ENCODE measurements around the gene MACROD1.
"Not testable (repeated sequence)": the region's sequence is repeated elsewhere in the genome, so short reads cannot be mapped to it uniquely, and the experiment has no call there.

MACROD1 gene

DNA sequence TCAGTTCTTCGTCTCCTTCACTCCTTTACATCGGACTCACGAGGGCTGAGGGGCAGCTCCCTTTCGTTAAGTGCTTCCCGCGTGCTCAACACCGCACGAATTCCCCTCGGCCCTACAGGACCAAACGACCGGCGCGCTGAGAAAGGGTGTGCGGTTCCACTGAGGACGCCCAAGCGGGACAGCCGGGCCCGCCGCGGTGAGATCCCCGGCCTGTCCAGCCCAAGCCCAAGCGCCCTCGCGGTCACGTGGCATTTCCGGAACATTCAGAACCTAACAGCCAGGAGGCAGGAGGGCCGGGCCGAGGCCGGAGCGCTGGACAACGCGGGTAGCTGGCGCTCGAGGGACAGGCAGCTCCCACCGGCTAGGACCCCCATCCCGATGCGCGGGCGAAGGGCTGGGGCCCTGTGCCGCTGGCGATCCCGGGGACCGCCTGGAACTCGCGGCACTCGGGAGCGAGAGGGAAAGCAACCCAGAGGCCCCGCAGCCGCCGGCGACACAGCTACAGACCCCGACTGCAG, 19.3 kb upstream of the MACROD1 start:
- DNase-seq = peak; percentile 53 to 62

GRCh38 chr11:64183890-64184289, 18.0 kb upstream of the MACROD1 start:
- no peak for DNase-seq

DNA sequence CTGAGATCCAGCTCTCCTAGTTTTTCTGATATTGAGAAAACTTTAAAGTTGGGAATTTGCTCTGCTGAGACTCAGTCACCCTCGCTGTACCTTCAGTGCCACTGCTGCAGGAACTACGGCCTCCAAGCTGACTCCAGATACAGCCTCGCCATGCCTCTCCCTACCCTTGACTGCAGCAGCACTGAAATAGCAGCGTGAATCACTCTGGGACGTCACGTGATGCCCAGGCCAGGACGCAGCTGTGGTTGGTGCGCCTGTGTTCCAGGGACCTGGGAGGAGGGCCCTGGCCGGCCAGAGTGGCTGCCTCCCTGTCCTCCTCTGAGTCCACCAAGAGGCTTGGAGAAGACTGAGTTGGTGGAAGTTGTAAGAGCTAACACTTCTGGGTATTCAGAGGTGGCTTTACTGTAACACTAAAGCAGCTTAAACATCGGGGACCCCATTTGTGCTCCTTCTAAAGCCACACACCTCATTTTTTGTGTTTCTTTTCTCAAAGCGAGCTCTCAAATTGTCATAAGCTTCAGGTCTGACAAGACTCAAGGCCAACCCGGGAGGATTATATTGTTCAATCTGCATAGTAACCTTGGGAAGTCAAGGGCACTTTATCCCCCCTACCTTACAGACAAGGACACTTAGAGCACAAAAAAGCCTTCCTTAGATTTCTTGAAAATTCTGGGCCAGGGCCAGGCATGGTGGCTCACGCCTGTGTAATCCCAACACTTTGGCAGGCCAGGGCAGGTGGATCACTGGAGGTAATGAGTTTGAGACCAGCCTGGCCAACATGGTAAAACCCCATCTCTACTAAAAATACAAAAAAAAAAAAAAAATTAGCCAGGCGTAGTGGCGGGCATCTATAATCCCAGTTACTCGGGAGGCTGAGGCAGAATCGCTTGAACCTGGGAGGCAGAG, 15.8 kb upstream of the MACROD1 start:
- peak in 1 of 2 experiments; percentile 21 for DNase-seq

GRCh38 chr11:64180891-64181290, 15.0 kb upstream of the MACROD1 start:
- DNase-seq = no peak

DNA sequence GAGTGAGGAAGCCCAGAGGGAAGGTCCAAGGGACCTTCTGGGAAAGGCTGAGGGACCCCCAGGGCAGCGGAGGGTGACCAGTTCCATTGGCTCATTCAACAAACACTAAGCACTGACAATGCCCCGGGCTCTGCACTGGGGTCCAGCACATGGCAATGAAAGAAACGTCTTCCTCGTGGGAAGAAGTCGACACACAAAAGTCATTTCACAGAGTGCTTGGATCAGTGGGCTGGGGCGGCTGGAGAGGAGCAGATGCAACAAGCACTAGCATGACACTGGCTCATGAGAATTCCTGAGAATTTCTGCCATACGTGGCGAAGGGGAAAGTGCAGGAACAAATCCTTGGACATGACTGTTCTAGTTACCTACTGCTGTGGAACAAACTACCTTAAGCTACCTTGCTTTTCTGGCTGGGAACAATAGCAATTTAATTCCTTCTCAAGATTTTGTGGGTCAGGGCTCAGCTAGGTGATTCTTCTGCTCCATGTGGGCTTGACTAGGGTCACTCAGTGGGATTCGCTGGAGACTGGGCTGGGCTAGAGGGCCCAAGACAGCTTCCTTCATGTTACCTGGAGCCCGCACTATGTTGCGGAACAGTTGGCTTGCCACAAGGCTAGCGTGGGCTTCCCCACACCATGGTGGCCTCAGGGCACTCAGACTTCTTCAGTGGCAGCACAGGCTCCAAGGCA, 13.2 kb upstream of the MACROD1 start:
- no peak for DNase-seq

DNA sequence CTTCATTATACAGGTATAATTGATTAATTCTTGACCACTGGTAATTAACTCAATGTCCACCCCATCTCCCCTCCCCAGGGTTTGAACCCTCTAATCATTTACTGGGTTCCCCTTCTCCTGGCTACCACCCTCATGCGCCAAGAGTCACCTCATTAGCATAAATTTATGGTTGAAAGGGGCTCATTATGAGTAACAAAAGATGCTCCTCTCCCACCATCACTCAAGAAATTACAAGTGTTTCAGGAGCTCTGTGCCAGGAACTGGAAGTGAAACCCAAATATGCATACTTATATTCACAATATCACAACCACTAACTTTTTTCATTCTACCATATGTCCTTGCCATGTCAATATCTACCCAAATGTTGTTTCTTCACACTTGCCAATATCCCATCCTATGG, 12.3 kb upstream of the MACROD1 start:
- DNase-seq = no peak

DNA sequence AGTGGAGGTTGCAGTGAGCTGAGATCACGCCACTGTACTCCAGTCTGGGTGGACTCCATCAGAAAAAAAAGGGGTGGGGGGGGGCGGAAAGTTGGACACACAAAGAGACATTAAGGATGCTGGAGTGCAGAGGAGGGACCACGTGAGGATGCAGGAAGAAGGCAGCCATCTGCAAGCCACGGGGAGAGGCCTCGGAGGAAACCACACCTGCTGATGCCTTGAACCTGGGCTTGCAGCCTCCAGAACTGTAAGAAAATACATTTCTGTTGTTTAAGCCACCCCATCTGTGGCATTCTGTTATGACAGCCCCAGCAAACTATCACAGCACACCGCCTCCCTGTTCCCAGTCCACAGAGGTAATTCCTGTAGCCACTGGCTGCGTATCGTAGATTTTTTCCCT, 10.8 kb upstream of the MACROD1 start:
- no peak for DNase-seq

DNA sequence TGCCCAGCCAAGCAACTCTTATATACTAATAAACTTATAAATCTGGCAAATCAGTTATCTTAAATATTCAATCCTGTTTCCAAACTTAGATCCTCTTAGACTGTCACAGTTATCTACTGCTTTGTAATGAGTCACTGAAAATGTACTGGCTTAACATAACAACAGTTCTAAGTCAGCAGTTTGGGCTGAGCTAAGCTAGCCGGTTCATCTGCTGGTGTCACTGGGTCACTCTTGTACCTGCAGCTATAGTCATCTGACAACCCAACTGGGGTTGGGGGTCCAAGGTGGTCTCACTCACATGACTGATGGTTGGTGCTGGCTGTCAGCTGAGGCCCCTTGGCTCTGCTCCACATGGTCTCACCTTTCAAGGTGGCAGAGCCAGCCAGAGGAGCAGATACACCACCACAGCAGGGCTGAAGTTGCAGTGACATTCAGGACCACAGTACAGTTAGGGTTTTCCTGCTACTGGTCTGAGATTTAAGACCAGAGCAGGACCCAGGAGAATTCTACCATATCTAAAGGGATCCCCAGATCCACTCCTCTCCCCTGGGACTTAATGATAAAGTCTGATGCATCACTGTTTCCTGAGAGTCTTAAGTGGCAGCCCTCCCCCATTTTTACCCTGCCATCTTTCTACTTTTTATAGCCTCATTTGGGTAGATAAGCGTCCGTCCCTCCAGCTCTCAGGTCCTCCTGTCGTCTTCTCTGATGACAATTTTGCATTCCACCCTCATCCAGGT, 7.9 kb upstream of the MACROD1 start:
- DNase-seq = no peak

GRCh38 chr11:64170419-64170818, 4.5 kb upstream of the MACROD1 start:
- DNase-seq = no peak

DNA sequence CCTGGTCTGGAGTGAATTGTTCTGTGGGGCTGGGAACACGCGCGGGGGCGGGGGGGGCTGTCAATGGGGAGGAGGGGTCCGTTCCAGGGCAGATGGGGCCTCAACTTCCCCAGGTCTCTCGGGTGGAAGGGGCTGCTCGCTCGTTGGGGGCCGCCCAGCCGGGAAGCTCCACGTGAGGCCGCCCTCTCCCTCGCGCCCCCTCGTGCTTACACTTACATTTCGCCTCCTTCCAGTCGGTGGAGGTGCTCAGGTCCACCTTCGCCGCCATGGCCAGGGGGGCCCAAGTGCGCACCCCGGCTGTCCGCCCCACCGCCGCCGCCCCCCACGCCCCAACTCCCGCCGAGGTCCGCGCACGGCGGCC, 452 bp downstream of the MACROD1 start:
- peak in 1 of 2 experiments; percentile 26 for DNase-seq

GRCh38 chr11:64164392-64165312, 1.3 kb downstream of the MACROD1 start:
- DNase-seq = no peak

DNA sequence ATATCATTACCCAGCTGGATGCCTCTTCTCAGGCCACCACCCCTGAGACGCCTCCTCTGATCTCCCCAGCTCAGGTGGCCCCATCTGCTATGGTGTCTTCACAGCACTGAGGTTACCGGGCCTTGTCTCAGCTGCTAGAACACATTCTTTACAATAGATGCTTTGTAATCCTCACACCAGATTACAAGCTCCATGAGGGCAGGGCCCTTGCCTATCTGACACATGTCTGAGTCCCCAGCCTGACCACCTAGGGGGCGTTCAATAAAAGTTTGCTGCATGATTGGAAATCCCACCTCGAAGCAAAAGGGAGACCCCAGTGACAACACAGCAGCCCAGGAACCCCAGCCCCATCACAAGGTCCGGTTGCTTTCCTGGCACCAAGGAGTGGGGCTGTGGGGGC, 2.0 kb downstream of the MACROD1 start:
- DNase-seq = no peak

DNA sequence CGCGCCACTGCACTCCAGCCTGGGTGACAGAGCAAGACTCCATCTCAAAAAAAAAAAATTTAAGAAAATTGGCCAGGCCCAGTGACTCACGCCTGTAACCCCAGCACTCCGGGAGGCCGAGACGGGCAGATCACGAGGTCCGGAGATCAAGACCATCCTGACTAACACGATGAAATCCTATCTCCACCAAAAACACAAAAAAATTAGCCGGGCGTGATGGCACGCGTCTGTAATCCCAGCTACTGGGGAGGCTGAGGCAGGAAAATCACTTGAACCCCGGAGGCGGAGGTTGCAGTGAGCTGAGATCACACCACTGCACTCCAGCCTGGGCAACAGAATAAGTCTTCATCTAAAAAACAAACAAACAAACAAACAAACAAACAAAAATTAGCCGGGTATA, 3.1 kb downstream of the MACROD1 start:
- DNase-seq = not testable (repeated sequence)

DNA sequence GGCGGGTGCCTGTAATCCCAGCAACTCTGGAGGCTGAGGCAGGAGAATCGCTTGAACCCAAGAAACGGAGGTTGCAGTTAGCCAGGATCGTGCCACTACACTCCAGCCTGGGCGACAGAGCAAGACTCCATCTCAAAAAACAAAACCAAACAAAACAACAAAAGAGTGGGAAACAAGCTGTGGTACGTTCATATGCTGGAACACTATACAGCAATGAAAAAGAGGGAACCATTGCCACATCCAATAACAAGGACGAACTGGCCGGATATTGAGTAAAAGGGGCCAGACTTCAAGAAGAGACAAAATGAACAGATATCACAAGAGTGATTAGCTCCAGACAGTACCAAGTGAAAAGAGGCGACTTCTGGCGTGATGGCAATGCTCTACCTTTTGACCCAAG, 4.9 kb downstream of the MACROD1 start:
- no peak for DNase-seq

- no peak for DNase-seq
Measured at GRCh38 chr11:64157631-64158394, 8.1 kb downstream of the MACROD1 start.

DNA sequence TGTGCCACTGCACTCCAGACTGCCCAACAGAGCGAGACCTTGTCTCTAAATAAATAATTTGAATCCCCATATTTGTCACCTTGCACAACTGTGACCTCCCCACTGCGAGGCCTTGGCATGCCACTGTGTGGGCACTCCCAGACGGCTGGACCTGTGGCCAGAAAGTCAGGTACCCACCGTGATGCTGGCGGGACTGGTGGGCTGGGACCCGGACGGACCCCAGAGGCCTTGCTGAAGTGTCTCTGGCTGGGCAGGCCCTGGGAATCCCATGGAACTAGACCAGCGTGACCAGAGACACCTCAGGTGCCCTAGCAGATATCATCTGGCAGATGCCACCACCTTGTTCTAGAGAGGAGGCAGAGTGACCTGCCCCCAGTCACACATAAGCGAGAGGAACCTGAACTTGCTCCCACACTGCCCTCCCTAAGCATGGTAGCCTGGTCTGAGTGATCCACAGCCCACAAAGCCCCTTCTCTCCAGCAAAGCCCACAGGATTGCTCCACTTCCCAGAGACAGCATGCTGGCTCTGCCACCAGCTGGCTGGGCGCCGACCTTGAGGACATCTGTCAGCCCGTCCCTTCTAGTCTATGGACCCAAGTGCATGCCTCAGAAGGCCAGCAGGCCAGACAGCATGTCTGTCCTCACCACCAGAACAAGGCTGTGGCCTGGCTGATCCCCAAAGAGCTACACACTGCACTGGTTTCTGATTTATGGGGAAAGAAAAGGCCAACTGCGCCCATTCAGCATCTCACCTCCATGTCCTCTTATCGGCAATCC, 9.5 kb downstream of the MACROD1 start:
- no peak for DNase-seq

GRCh38 chr11:64153812-64154211, 12.1 kb downstream of the MACROD1 start:
- no peak for DNase-seq

- DNase-seq = peak; percentile 18 to 23
Measured at GRCh38 chr11:64152841-64153691, 12.8 kb downstream of the MACROD1 start.

- no peak for DNase-seq
Measured at GRCh38 chr11:64151337-64151736, 14.6 kb downstream of the MACROD1 start.

Measured in NCI-H1930 (cell line).